DOHH2 (cell line): ENCODE results near the gene CFC1B.
"Not testable (repeated sequence)": the region's sequence is repeated elsewhere in the genome, so short reads cannot be mapped to it uniquely, and the experiment has no call there.

Source experiments
- EZH2phosphoT487 ChIP-seq: fragments of 200-600 bp; sonication (generic); IDR thresholded peaks from 2 replicates; pipeline ENCODE4 v1.6.1; 2017; ENCODE audit warnings: borderline replicate concordance, mild to moderate bottlenecking, antibody characterized with exemption, low read length, moderate library complexity, mixed read lengths
- TF ChIP-seq, protein P1 (sequence below): fragments of 200-600 bp; sonication (generic); IDR thresholded peaks from one replicate; pipeline ENCODE4 v1.5.1; 2014; ENCODE audit warnings: antibody characterized with exemption, mild to moderate bottlenecking, low read depth, low read length; ENCODE audit not compliant: poor library complexity, severe bottlenecking

DNA sequence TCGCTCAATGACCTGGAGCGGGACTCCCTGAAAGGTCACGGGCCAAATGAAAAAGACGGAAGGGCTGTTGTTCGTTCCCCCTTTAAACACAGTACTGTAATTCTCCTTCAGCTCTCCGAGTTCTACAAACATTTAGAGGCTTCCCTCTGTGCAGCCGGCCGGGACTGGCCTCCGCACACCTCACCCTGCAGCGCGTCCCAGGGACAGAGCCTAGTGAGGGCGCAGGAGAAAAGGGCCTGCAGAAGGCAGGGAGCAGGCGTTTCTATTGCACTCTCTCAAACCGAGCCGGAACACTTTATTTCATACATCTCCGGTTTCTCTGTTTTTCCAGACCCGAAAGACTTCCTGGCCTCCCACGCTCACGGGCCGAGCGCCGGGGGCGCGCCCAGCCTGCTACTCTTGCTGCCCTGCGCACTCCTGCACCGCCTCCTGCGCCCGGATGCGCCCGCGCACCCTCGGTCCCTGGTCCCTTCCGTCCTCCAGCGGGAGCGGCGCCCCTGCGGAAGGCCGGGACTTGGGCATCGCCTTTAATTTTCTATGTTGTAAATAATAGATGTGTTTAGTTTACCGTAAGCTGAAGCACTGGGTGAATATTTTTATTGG is 6.4 kb downstream of the CFC1B start:
- TF ChIP-seq, protein P1, sequence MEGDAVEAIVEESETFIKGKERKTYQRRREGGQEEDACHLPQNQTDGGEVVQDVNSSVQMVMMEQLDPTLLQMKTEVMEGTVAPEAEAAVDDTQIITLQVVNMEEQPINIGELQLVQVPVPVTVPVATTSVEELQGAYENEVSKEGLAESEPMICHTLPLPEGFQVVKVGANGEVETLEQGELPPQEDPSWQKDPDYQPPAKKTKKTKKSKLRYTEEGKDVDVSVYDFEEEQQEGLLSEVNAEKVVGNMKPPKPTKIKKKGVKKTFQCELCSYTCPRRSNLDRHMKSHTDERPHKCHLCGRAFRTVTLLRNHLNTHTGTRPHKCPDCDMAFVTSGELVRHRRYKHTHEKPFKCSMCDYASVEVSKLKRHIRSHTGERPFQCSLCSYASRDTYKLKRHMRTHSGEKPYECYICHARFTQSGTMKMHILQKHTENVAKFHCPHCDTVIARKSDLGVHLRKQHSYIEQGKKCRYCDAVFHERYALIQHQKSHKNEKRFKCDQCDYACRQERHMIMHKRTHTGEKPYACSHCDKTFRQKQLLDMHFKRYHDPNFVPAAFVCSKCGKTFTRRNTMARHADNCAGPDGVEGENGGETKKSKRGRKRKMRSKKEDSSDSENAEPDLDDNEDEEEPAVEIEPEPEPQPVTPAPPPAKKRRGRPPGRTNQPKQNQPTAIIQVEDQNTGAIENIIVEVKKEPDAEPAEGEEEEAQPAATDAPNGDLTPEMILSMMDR: not testable (repeated sequence)
- TF ChIP-seq EZH2phosphoT487: not testable (repeated sequence)
